ENCODE measurements around the gene STMN1. TPM values are rescaled to one million over a fixed set of nuclear protein-coding genes. Genes with fewer than 3 reads are reported as not detected.

The STMN1 gene
- total RNA-seq, 2 experiments from 2014 or later, result 25.2 to 25.6 TPM

GRCh38 chr1:25877155-25877554, 29.1 kb downstream of the STMN1 start:
- POLR2A ChIA-PET, result interaction anchor here (0.8 kb wide), 1 partner anchor 28 kb away, joined by 3 read pairs; no protein-coding TSS in a partner anchor

GRCh38 chr1:25876693-25877077, 29.5 kb downstream of the STMN1 start:
- CTCF ChIA-PET, result interaction anchor here (2.2 kb wide), 1 partner anchor 19 kb away, joined by 10 read pairs; no protein-coding TSS in a partner anchor
- DNase-seq (no peak), ATAC-seq (ENCODE audit: poor library complexity) (no peak)
- no peaks in the 10 kb centered on the region for H3K27me3 ChIP-seq (ENCODE audit: control insufficient read depth in 1 of 2, insufficient read depth in 2 of 2, low read length in 2 of 2)
- POLR2A ChIA-PET, result interaction anchor here (0.8 to 1.5 kb wide), 2 partner anchors 28 to 268 kb away, joined by 3 read pairs; no protein-coding TSS in a partner anchor
- H3K27me3 Mint-ChIP-seq, result no peaks in the 10 kb centered on the region
- H3K9me3 ChIP-seq (ENCODE audit: control insufficient read depth in 1 of 2, insufficient read depth in 1 of 2, low read length in 2 of 2), result no peaks in the 10 kb centered on the region
- peaks cover 17% of the 10 kb centered on the region for H3K4me1 ChIP-seq (ENCODE audit: insufficient read depth, low read length)
- no peak overlapping the region for H3K27ac ChIP-seq (ENCODE audit: low read depth in 1 of 2, low read length in 2 of 2)
- H3K27ac Mint-ChIP-seq, result peak overlapping the region; percentile 67
- H3K36me3 Mint-ChIP-seq (ENCODE audit: low read depth), result no peaks in the 10 kb centered on the region
- H3K4me3 Mint-ChIP-seq, result peak overlapping the region; percentile 6
- intact Hi-C loops (cut with DNase I, micrococcal nuclease), result loop anchor here in 1 of 2 experiments (5.0 kb wide), 2 partner anchors 39 to 54 kb away; no protein-coding TSS in a partner anchor
- TF ChIP-seq CTCF (IDR thresholded peaks at IDR 0.05), result no peak
- H3K9me3 Mint-ChIP-seq, result no peaks in the 10 kb centered on the region
- H3K4me1 Mint-ChIP-seq (ENCODE audit: low read depth), result peaks cover 10% of the 10 kb centered on the region
- no peak overlapping the region for H3K4me3 ChIP-seq (ENCODE audit: low read length)
- no peaks in the 10 kb centered on the region for H3K36me3 ChIP-seq (ENCODE audit: insufficient read depth, low read length)

More at GRCh38 chr1:25877155-25877554, 29.1 kb downstream of the STMN1 start:
- no peak overlapping the region for H3K27ac Mint-ChIP-seq
- no peaks in the 10 kb centered on the region for H3K36me3 ChIP-seq (ENCODE audit: insufficient read depth, low read length)
- ATAC-seq (ENCODE audit: poor library complexity) (no peak), DNase-seq (no peak)
- H3K4me1 Mint-ChIP-seq (ENCODE audit: low read depth), result peaks cover 10% of the 10 kb centered on the region
- H3K4me1 ChIP-seq (ENCODE audit: insufficient read depth, low read length), result peaks cover 17% of the 10 kb centered on the region
- H3K4me3 Mint-ChIP-seq, result no peak overlapping the region
- H3K27ac ChIP-seq (ENCODE audit: low read depth in 1 of 2, low read length in 2 of 2), result no peak overlapping the region
- no peaks in the 10 kb centered on the region for H3K9me3 ChIP-seq (ENCODE audit: control insufficient read depth in 1 of 2, insufficient read depth in 1 of 2, low read length in 2 of 2)
- H3K36me3 Mint-ChIP-seq (ENCODE audit: low read depth), result no peaks in the 10 kb centered on the region
- no peaks in the 10 kb centered on the region for H3K27me3 Mint-ChIP-seq
- intact Hi-C loops (cut with DNase I, micrococcal nuclease), result loop anchor here in 1 of 2 experiments (5.0 kb wide), 2 partner anchors 40 to 55 kb away; no protein-coding TSS in a partner anchor
- no peaks in the 10 kb centered on the region for H3K9me3 Mint-ChIP-seq
- CTCF ChIA-PET, result no interaction called here
- no peak overlapping the region for H3K4me3 ChIP-seq (ENCODE audit: low read length)
- TF ChIP-seq CTCF (IDR thresholded peaks at IDR 0.05), result no peak
- H3K27me3 ChIP-seq (ENCODE audit: control insufficient read depth in 1 of 2, insufficient read depth in 2 of 2, low read length in 2 of 2), result no peaks in the 10 kb centered on the region

- Histone ChIP-seq H3K4me3 (ENCODE audit: low read length) (peak overlapping the region; percentile 66), H3K27me3 (ENCODE audit: control insufficient read depth in 1 of 2, insufficient read depth in 2 of 2, low read length in 2 of 2) (no peaks in the 10 kb centered on the region), H3K9me3 (ENCODE audit: control insufficient read depth in 1 of 2, insufficient read depth in 1 of 2, low read length in 2 of 2) (no peaks in the 10 kb centered on the region), H3K36me3 (ENCODE audit: insufficient read depth, low read length) (no peaks in the 10 kb centered on the region), H3K4me1 (ENCODE audit: insufficient read depth, low read length) (peaks cover 17% of the 10 kb centered on the region), H3K27ac (ENCODE audit: low read depth in 1 of 2, low read length in 2 of 2) (no peak overlapping the region)
- ChIA-PET CTCF (interaction anchor here (1.0 to 2.2 kb wide), 3 partner anchors 19 to 160 kb away, joined by 3 to 10 read pairs (median 3); partner anchors contain the start of gene PAFAH2), POLR2A (interaction anchor here (0.7 to 2.2 kb wide), 15 partner anchors 14 to 303 kb away, joined by 3 to 22 read pairs (median 4); partner anchors contain the start of genes AUNIP and MTFR1L)
- TF ChIP-seq CTCF (IDR thresholded peaks at IDR 0.05), result no peak
- H3K4me3 Mint-ChIP-seq, result peak overlapping the region; percentile 88
- H3K4me1 Mint-ChIP-seq (ENCODE audit: low read depth), result peaks cover 10% of the 10 kb centered on the region
- no peaks in the 10 kb centered on the region for H3K36me3 Mint-ChIP-seq (ENCODE audit: low read depth)
- intact Hi-C loops (cut with DNase I, micrococcal nuclease), result loop anchor here in 1 of 2 experiments (5.0 kb wide), 2 partner anchors 39 to 54 kb away; no protein-coding TSS in a partner anchor
- DNase-seq, result peak in 2 of 14 experiments; percentile 3 to 21
- H3K27ac Mint-ChIP-seq, result peak overlapping the region; percentile 67
- H3K27me3 Mint-ChIP-seq, result no peaks in the 10 kb centered on the region
- no peaks in the 10 kb centered on the region for H3K9me3 Mint-ChIP-seq
- ATAC-seq (ENCODE audit: poor library complexity), result peak; percentile 16
These were observed 30.1 kb downstream of the STMN1 start for GRCh38 chr1:25875856-25876692.

All from CD4-positive, alpha-beta T cell (primary cell).